NCI-H2196 treated with DMSO at 0.1 percent for 48 hours (cell line): ENCODE results near the gene GJB6.

ENCODE experiments used
- DNase-seq: peaks from one replicate; lab custom pipeline; 2025; ENCODE audit not compliant: unreplicated experiment; lab: John Stamatoyannopoulos, UW

GJB6 gene

GRCh38 chr13:20188667-20189553, 43.2 kb downstream of the GJB6 start:
- no peak for DNase-seq

GRCh38 chr13:20186771-20187170, 45.3 kb downstream of the GJB6 start:
- DNase-seq = no peak

GRCh38 chr13:20185366-20186056, 46.6 kb downstream of the GJB6 start:
- DNase-seq = no peak

DNA sequence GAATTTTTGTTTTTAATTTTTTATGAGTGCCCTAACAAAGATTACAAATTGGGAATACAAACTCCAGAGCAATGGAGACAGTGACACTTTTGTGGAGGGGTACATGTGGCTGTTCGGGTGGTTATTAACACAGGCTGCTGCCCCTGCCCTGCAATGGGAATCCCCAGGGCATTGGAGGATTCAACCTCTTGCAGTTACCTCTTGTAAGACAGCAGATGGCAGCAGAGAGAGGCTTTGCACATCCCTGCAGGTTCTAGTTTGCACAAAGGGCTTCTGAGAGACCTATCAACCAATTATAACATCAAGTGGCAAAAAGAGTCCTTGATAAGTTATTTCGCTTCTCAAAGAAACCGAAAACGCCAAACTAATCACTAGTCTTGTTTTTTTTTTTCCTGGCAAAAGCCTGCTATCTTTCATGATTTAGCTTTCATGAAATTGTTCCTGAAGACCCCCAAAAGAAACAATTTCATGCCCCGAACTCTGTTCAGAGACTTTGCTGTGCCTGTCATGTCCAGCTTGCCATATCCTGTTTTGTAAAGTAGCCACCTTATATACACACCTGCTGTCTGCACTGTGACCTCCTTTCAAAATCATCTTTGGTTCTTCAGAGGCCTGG, 49.8 kb downstream of the GJB6 start:
- peak; percentile 24 for DNase-seq

DNA sequence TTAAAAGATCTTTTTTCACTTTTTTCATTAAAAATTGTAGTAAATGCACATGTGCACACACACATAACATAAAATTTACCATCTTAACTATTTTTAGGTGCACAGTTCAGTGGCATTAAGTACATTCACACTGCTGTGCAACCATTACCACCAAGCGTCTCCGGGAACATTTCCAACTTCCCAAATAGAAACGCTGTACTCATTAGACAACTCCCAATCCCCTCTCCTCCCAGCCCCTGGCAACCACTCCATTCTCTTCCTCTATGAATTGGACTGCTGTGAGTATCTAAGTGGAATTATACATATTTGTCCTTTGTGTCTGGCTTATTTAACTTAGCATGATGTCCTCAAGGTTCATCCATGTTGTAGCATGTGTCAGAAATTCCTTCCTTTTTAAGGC, 50.9 kb downstream of the GJB6 start:
- no peak for DNase-seq

DNA sequence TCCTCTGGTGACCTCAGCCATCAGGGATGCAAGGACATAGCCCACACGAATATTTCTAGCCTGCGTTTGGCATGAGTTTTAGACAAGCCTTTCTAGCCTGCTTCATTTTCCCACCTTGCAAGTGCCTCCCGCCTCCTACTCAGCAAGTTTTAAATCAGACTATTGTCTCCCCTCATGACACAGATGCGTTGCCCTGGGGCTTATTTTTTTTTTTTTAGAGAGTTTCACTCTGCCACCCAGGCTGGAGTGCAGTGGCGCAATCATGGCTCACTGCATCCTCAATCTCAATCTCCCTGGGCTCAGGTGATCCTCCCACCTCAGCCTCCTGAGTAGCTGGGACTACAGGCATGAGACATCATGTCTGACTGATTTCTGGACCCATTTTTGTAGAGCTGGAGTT, 54.0 kb downstream of the GJB6 start:
- no peak for DNase-seq

- DNase-seq = no peak
These were observed 54.9 kb downstream of the GJB6 start for GRCh38 chr13:20177049-20177831.

- no peak for DNase-seq
These were observed 56.0 kb downstream of the GJB6 start for GRCh38 chr13:20175907-20176652.

DNA sequence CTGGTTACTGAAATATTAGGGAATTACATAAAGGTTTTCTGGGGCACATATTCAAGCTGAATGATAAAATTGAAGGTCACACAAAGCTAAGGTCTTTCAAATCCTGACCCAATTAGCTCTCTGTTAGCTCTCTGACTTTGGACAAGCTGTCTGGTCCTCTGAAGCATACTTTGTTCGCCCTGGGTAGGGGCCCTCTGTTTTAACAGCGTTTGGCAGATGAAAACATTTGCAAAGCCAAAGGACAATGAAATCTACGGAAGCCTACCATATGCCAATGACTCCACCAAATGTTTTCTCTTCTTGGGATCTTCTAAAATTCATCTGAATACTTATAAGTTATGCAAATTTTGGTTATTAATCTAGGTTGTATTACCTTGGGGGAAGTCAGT, 56.7 kb downstream of the GJB6 start:
- no peak for DNase-seq

DNA sequence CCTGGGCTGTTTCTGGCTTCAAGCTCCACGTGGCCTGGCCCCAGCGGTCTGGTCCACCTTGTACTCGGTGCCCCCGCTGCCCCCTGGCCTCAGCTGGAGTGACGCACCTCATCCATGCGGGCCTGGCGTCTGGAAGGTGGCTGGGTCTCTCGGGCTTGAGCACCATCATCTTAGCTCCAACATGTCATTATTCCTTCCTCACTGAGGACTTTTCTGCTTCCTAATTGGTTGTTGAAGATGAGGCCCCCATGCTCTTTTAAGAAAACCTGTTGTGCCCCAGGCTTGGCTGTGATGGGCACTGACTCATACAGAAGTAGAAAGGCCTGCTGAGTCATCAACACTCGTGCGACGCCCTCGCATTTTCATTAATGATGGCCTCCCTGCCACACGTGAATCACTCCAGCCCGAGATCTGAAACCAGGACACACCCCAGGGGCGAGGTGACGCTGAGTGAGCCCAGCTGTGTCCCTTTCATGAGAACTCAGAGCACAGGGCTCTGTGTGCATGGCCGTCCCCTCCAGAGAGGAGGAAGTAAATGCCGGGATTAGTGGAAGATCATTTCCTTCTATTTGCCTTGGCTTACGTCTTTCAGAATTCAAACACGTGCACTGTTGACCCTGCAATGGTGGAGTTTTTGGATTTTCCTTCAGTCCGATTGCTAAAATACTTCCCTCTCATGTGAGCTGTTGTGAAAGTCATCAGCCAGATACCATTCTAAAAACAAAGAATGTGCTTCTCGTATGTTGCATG, 57.3 kb downstream of the GJB6 start:
- DNase-seq = no peak

- no peak for DNase-seq
These were observed 58.9 kb downstream of the GJB6 start for GRCh38 chr13:20173116-20173746.
